Upper lobe of left lung (tissue), 6 donors: Measurements from ENCODE around the gene SETBP1. TPM values are rescaled to one million over a fixed set of nuclear protein-coding genes. Genes with fewer than 3 reads are reported as not detected.

Experiments
- ATAC-seq, 2 donors: fragments of 200-7000 bp; cut with Tn5 transposase; one replicate each; pipeline ENCODE4 v1.9.1; 2022; ENCODE audit warnings: mild to moderate bottlenecking in 2 of 2, moderate library complexity in 2 of 2; ENCODE audit not compliant: low FRiP score in 2 of 2
- DNase-seq, 2 donors: peaks; one replicate each; pipeline ENCODE4 v3.0.0-alpha.2; 2019 to 2020
- H3K27ac ChIP-seq, 4 donors: fragments of 200-600 bp; sonication (generic); one replicate each; pipeline ENCODE4 v1.5.1; 2016 to 2019
- H3K27me3 ChIP-seq, 4 donors: fragments of 200-600 bp; sonication (generic); one replicate each; pipeline ENCODE4 v1.5.1; 2017 to 2019
- H3K36me3 ChIP-seq, 4 donors: fragments of 200-600 bp; sonication (generic); one replicate each; pipeline ENCODE4 v1.5.1; 2016 to 2019
- H3K4me1 ChIP-seq, 4 donors: fragments of 200-600 bp; sonication (generic); one replicate each; pipeline ENCODE4 v1.5.1; 2018 to 2019
- H3K4me3 ChIP-seq, 4 donors: fragments of 200-600 bp; sonication (generic); one replicate each; pipeline ENCODE4 v1.5.1; 2017 to 2019; ENCODE audit warnings: mild to moderate bottlenecking in 2 of 4, moderate library complexity in 1 of 4
- H3K9me3 ChIP-seq, 4 donors: fragments of 200-600 bp; sonication (generic); one replicate each; pipeline ENCODE4 v1.5.1; 2018 to 2019
- CTCF ChIP-seq, 6 experiments: fragments of 450-650 bp in 4 of 6; fragments of 200-600 bp in 2 of 6; sonication (generic) in 2 of 6; IDR thresholded peaks; one replicate each; pipeline ENCODE4 v1.5.1; 2016 to 2019; ENCODE audit warnings: antibody characterized with exemption in 6 of 6
- EP300 ChIP-seq, 4 donors: sonication (generic); formaldehyde crosslinking; IDR thresholded peaks; one replicate each; pipeline ENCODE4 v1.5.1; 2017; ENCODE audit warnings: antibody characterized with exemption in 4 of 4, control low read depth in 2 of 4
- POLR2A ChIP-seq, 4 donors: fragments of 450-650 bp; IDR thresholded peaks; one replicate each; pipeline ENCODE4 v1.5.1; 2016 to 2017; ENCODE audit warnings: antibody characterized with exemption in 4 of 4, mild to moderate bottlenecking in 2 of 4
- POLR2AphosphoS5 ChIP-seq, 2 donors: sonication (generic); formaldehyde crosslinking; IDR thresholded peaks; one replicate each; pipeline ENCODE4 v1.5.1; 2017; ENCODE audit warnings: antibody characterized with exemption in 2 of 2
- WGBS, 2 donors: methylation state at CpG; one replicate each; pipeline ENCODE4 v1.1.5; 2017 to 2018; 5-methylcytosine and 5-hydroxymethylcytosine counted together
- total RNA-seq, 6 donors: library from RNA; depleted of rRNA in 4 of 6; stranded (reverse); fragments of >200 nt in 4 of 6; gene quantifications; one replicate each; pipeline versions ENCODE4 v1.1.0 to v1.2.1, GENCODE V29; 2016 to 2021
- donor health status: DM: no; HTN: no; CAD: no; lungs with moderate emphysema.
- donor health status: DM: no; HTN: yes; CAD: no; lungs with severe emphysema.

SETBP1 gene
- total RNA-seq, 6 donors from 2014 or later = 11.7 to 38.8 (median 16.6) TPM

- H3K27me3 ChIP-seq = no peaks in the 10 kb centered on the region
- no peaks in the 10 kb centered on the region for H3K4me1 ChIP-seq
- DNase-seq (no peak), ATAC-seq (no peak)
- TF ChIP-seq EP300 (IDR thresholded peaks at IDR 0.05) (no peak), CTCF (IDR thresholded peaks at IDR 0.05) (no peak), POLR2AphosphoS5 (IDR thresholded peaks at IDR 0.05) (no peak), POLR2A (IDR thresholded peaks at IDR 0.05) (no peak)
- H3K4me3 ChIP-seq = no peak overlapping the region
- no peaks in the 10 kb centered on the region for H3K9me3 ChIP-seq
- H3K36me3 ChIP-seq = no peaks in the 10 kb centered on the region
- WGBS, 2 donors = 96% methylated on average over 4 of the region's 4 CpGs
- H3K27ac ChIP-seq = no peak overlapping the region
Observed at GRCh38 chr18:44977856-44978255, 297.2 kb downstream of the SETBP1 start.

GRCh38 chr18:44979748-44980147 is 299.1 kb downstream of the SETBP1 start:
- H3K36me3 ChIP-seq = no peaks in the 10 kb centered on the region
- no peaks in the 10 kb centered on the region for H3K27me3 ChIP-seq
- H3K4me3 ChIP-seq = no peak overlapping the region
- ATAC-seq (peak in 1 of 2 donors; percentile 44), DNase-seq (no peak)
- TF ChIP-seq POLR2AphosphoS5 (IDR thresholded peaks at IDR 0.05) (no peak), POLR2A (IDR thresholded peaks at IDR 0.05) (no peak), CTCF (IDR thresholded peaks at IDR 0.05) (no peak), EP300 (IDR thresholded peaks at IDR 0.05) (no peak)
- H3K4me1 ChIP-seq = no peaks in the 10 kb centered on the region
- H3K9me3 ChIP-seq = no peaks in the 10 kb centered on the region
- whole genome bisulfite sequencing, 2 donors = 72 to 86% methylated on average over 3 of the region's 3 CpGs
- no peak overlapping the region for H3K27ac ChIP-seq

- ATAC-seq = no peak
- Histone ChIP-seq H3K9me3 (no peaks in the 10 kb centered on the region), H3K27me3 (no peaks in the 10 kb centered on the region), H3K27ac (no peak overlapping the region), H3K4me1 (no peaks in the 10 kb centered on the region), H3K36me3 (no peaks in the 10 kb centered on the region), H3K4me3 (no peak overlapping the region)
- DNase-seq = no peak
- WGBS, 2 donors = 94 to 95% methylated on average over 5 of the region's 5 CpGs
- no peak for TF ChIP-seq EP300 (IDR thresholded peaks at IDR 0.05)
- no peak for TF ChIP-seq POLR2A (IDR thresholded peaks at IDR 0.05)
- no peak for TF ChIP-seq POLR2AphosphoS5 (IDR thresholded peaks at IDR 0.05)
- no peak for TF ChIP-seq CTCF (IDR thresholded peaks at IDR 0.05)
Observed at GRCh38 chr18:44981121-44981520, 300.4 kb downstream of the SETBP1 start.

DNA sequence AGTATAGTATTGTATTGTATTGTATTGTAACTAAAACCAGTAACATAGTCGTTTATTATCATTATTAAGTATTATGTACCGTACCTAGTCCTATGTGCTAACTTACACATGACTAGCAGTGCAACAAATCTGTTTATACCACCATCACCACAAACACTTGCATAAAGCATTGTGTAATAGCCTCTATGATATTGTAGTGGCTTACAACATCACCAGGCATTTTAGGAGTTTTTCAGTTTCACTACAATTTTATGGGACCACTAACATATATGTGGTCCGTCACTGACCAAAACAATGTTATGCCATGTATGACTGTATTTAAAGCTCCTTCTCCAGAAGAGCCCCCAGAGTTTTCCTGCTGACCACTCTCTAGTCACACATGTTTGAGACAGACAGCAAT is 306.2 kb downstream of the SETBP1 start:
- 74 to 83% methylated on average over 3 of the region's 3 CpGs for WGBS, 2 donors
- ATAC-seq (no peak), DNase-seq (no peak)

More for the DNA sequence above, 306.2 kb downstream of the SETBP1 start:
- H3K27ac ChIP-seq = no peak overlapping the region
- H3K27me3 ChIP-seq = no peaks in the 10 kb centered on the region
- TF ChIP-seq CTCF (IDR thresholded peaks at IDR 0.05) = no peak
- TF ChIP-seq POLR2A (IDR thresholded peaks at IDR 0.05) = no peak
- TF ChIP-seq EP300 (IDR thresholded peaks at IDR 0.05) = no peak
- TF ChIP-seq POLR2AphosphoS5 (IDR thresholded peaks at IDR 0.05) = no peak
- H3K9me3 ChIP-seq = no peaks in the 10 kb centered on the region
- H3K4me3 ChIP-seq = no peak overlapping the region
- H3K36me3 ChIP-seq = no peaks in the 10 kb centered on the region
- no peaks in the 10 kb centered on the region for H3K4me1 ChIP-seq
